ENCODE measurements around the gene PRODH2.

Gene PRODH2

DNA sequence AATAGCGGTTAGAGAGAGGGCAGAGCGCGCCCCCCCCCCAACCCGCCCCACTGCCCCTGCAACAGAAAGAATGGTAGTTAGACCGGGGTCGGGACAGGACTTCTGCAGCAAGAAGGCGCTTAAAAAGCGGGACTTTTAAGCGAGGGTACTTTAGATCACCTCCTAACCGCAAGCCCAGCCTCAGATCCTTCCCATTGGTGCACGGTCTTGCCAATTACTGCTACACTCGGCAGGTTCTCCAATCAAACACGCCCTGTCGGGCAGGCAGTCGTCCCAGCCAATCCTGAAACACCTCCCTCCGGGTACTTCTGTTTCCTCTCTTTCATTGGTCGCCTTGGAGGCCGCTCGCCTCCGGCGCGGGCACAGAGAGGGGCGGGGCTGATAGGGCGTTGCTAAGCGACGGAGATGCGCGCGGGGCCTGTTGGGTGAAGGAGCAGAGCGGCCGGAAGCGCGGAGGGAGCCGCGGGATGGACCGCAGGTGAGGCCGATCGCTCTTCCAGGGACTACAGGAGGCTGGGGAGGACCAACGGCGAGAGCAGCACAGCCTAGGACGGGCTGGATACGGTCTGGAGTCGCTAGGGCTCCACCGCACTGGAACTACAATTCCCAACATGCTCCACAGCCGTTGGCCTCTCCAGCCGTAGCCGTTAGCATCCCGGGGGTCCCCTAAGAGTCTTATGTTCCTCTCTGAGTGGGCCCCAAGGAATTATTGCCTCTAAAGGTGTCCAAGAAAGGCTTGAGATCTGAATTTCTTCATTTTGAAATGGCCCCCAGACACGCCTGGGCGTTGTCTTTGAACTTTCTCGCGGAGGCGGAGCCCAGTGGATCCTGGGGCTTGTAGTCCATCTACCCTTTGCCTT is 54.7 kb downstream of the PRODH2 start, which contains the start of gene PROSER3:
Gene PROSER3, plus strand, starts transcription at position 428 of the 860 bp plus-strand sequence. Its CDS starts 40 bp downstream, at position 468.
- DNase-seq (ENCODE audit: low read depth): peak; percentile 95

DNA sequence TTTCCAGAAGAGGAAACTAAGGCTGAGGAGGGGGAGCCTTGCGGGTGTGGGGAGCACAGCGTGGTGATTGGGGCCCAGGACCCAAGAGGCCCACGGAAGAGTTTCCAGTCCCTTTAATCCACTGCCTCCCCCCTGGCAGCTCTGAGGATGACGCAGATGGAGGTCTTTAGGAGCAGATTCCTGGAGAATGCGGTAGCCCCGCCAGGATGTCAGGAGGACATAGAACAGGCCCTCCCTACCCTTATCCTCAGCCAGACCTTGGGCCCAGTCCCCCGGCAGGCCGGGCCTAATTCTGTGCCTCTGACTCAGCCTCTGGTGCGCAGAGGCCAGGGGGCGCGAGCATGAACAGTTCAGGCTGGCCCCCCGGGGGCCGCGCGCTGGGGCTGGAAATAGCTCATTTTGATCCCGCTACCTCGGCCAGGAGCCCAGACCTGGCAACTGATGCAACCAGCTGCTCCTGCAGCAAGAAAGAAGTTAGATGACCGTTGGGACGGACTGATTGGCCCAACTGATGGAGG is 55.4 kb downstream of the PRODH2 start:
- DNase-seq (ENCODE audit: low read depth): no peak

DNA sequence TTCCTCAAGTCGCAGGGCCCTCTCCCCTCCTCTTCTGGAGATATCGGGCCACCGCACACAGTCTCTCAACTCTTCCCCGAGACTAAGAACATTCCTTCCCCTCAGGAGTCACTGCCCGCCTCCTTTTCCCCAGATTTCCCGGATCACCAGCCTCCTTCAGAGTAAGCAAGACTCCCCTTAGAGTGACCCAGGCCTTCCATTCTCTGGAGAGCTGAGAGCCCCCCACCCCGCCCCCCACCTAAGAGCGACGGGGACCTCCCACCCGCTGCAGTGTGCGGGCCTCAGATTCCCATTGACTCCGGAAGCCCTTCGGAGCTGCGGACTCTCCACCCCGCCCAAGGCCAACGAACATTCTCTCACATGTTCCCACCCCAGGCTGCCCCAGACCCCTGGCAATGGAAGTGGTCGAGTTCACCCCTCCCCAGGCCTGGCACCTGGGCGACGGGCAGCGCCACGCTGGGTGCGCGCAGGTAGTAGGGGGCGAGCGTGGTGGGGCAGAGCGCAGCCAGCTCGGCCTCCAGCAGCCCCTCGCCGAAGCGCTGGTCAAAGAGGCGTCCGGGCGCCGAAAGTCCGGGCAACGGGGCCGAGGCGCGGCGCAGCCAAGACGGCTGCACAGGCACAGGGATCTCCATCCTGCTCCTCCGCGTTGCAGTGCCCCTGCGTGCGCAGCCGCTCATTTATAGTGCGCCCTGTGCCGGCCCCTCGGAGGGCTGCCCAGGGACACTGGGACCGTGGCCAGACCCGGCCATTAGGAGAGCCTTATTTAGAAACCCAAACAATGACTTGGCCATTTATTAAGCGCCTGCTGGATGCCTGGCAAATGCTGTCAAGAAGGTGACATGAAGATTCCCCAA is 56.0 kb downstream of the PRODH2 start, which contains the start of gene HSPB6:
Gene HSPB6, minus strand, starts transcription at position 653 of the 854 bp plus-strand sequence. Its CDS starts 21 bp downstream, at position 632.
- no peak for DNase-seq (ENCODE audit: low read depth)

DNA sequence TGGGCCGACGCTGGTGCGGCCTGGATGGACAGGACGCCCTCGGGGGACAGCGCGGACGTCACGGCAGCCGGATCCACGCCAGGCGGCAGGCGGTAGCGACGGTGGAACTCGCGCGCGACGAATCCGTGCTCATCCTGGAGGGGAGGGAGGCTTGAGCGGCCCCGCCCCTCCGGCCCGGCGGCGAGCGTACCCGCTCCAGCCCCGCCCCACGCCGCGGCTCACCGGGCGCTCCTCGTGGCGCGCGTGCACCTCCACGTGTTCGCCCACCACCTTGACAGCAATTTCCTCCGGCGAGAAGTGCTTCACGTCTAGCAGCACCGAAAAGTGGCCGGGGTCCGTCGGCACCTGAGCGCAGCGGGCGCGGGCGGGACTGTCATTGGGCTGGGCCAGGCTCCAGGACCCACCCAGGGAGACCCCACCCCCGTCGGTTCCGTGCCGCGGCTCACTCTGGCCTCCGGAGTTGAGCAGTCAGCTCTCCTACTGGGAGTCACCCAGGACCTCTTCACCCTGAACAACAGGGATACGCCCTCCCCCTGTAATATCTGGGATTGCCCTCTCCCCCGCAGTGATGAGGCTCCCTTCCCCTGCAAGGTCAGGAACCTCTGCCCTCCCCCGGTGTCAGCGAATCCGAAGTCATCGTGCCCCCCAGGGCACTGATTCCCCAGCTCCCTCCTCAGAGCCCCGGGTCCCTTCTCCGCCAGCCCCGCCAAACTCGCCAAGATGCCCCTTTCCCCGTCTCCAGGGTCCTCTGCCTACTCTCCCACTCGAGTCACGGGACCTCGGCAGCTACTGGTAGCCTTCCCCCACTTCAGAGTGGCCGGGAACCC is 56.9 kb downstream of the PRODH2 start:
- DNase-seq (ENCODE audit: low read depth): peak; percentile 40

DNA sequence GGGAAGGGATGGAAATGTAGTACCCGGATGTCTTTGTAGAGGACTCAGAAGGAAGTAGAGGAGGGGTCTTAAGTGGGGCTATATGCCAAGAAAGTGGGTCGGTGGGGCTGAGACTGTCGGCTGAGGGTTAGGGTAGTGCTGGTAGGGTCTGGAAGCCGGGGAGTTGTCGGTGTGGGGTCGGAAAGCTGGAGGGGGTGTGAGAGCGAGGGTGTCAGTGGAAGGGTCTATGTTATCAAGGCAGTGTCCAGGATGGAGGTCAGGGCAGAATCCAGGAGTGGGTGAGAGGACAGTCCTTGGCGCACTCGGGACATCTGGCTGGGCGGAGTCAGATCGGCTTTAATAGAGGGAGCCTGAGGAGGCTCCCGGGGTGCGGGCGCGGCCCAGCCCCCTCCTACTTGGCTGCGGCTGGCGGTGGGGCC is 57.5 kb downstream of the PRODH2 start:
- no peak for DNase-seq (ENCODE audit: low read depth)

DNA sequence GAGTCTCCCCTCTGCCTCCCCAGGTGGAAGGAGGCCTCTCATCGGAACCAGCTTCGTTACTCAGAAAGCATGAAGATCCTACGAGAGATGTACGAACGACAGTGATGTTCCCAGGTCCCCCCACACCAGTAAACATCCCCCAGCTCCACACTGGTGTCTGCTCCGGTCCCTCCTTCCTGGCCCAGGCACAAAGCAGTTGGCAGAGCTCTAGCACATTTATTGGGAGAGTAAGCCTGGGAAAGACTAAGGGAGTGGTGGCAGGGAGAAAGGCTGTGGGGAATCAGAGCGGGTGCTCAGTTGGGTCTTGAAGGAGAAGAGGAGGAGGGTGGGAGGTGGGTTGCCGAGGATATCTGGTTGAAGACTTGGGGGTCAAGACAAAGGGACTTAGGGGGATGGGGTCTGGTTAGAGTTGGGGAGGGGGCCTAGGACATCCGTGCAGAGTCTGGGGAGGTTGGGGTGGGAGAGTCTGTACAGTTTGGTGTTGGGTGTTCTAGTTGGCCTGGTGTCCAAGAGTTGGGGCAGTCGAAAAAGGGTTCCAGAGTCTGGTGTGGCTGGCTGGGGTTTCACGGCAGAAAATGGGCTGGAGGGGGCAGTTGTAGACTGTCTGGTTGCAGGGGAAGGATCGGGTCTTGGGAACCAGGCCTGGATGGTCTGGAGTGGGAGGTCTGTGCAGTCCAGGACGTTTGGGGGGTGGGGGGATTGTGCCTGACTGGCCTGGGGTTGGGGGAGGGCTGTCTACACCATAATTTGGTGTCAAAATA is 58.1 kb downstream of the PRODH2 start:
- no peak for DNase-seq (ENCODE audit: low read depth)

DNA sequence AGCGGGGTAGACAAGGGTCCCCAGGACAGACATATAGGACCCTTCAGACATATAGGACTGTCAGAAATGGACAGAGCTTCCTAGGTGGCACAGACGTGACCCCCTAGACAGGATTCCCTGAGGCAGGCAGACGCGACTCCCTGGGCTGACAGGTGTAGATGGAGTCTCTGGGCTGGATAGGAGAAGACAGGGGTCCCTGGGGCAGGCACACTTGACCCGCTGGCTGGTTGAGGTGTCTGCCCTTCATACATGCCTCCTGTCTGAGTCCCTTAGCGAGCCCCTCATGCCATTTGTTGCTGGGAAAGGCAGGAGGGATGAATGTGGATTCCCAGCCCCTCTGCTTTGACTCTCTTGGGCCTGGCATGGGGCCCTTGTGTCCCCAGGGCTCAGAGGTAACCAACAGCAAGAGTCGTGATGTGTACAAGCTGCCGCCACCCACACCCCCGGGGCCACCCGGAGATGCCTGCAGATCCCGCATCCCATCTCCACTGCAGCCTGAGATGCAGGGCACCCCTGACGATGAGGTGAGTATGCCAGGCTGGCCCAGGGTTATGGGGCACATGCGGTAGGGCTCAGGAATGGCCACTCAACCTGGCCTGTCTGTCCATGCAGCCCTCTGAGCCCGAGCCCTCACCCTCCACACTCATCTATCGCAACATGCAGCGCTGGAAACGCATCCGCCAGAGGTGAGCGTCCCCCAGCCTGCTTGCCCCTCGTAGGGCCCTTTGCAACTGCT is 58.8 kb downstream of the PRODH2 start:
- DNase-seq (ENCODE audit: low read depth): no peak

DNA sequence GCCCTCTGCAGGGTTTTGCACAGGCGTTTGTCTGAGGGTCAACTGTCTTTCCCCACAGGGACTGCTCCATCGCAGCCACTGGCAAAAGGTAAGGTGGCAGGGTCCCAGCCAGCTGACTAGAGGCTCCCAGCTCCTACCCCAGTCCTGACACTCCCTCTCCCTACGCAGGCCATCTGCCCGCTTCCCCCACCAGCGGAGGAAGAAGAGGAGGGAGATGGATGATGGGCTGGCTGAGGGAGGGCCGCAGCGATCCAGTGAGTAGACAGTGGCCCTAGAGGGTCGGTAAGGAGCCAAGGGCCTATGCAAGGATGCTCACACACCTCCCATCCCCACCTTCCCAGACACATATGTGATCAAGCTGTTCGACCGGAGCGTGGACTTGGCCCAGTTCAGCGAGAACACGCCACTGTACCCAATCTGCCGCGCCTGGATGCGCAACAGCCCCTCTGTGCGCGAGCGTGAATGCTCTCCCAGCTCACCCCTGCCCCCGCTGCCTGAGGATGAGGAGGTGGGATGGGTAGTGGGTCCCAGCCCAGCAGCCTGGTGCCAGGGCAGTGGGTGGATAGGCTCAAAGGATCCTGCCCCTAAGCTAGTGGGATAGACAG is 59.8 kb downstream of the PRODH2 start:
- DNase-seq (ENCODE audit: low read depth): no peak

DNA sequence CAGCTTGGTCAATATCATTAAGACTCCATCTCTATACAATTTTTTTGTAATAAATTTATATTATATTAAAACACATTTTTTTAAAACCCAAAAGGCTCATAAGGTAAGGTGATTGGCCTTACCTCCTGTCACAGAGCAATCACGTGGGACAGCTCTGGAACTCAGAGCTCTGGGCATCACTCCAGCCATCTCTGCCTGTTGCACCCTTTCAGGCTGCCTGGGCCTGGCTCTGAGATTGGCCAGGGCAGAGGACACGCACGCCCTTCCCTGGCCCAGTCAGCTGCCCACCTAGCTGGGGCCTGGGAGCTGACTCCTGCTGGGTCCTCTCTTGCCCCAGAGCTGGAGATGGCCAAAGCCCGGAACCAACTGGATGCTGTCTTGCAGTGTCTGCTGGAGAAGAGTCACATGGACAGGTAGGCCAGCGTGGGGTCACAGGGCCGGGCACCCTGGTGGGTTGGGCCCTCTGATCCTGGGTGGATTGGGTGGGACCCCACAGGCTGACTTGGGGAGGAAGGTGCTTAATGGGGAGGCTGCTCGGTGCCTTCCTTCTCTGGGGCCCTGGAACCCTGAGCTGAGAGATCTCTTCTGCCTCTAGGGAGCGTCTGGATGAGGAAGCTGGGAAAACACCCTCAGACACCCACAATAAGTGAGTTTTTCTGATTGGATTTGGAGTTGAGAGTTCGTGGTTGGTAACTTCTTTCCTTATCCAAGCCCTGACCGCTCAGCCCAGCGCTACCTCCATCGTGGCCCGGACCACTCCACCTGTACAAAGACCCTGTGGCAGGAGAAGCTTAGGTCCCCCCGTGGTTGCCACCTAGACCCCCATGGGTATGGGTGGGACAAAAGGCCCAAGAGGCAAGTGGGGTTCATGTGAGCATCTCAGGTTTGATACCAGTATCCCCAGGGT is 60.6 kb downstream of the PRODH2 start:
- DNase-seq (ENCODE audit: low read depth): no peak

DNA sequence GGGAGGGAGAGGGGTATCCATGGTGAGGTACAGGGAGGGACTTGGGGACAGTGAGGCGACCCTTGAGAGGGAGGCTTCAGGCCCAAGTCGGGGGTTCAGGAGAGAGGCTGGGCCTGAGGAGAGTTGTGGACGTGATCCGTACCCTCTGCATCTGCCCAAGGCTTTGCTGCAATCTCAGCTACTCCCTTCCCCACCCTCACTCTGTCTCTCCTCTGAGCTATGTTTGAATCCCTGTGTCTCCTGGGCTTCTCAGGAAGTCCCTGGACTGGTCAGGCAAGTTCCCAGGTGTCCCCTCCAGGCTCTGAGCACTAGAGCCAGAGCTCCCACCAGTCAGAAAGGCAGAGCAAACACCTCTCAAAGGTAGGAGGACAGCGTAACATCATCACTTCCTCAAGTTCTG is 62.5 kb downstream of the PRODH2 start:
- DNase-seq (ENCODE audit: low read depth): no peak
